ENCODE data around the gene NAIF1.

DNA sequence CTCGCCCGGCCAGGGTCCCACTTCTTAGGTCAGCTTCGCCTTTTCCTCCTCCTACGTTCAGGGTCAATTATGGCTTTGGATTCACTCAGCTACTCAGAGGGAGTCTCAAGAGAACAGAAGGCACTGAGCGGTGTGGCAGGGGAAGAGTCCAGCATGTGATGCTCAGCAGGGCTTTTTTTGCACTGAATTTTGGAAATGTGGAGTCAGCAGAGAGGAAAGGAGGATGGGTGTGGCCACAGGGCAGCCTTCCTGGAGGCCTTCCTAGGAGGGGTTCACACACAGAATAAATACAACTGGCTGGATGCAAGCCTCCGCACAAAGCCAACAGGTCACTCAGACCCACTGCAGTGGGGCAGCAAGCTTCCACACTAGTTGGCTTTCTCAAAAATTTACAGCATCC lies 4.8 kb downstream of the NAIF1 start:
- TF ChIP-seq CTCF (IDR thresholded peaks at IDR 0.05) = no peak
- TF ChIP-seq EP300 (IDR thresholded peaks at IDR 0.05) = no peak
